Choroid plexus epithelial cell (primary cell): ENCODE results near the gene TBC1D2.

Source experiments
- DNase-seq: peaks from one replicate; pipeline ENCODE4 v3.0.0-alpha.2; 2010; ENCODE audit warnings: low read depth
- H3K4me3 ChIP-seq: 2 replicates; pipeline ENCODE4 v1.5.1; 2011; ENCODE audit warnings: low read depth, mild to moderate bottlenecking, control low read depth, low read length, moderate library complexity
- CTCF ChIP-seq: conservative IDR thresholded peaks from 2 replicates; pipeline ENCODE4 v1.5.1; 2011; ENCODE audit warnings: low read depth, mild to moderate bottlenecking, control low read depth, inconsistent platforms, low read length, moderate library complexity

TBC1D2 gene

GRCh38 chr9:98159790-98160189 is 95.7 kb downstream of the TBC1D2 start:
- no peak for DNase-seq
- TF ChIP-seq CTCF = no peak

GRCh38 chr9:98159301-98159700 is 96.1 kb downstream of the TBC1D2 start:
- H3K4me3 ChIP-seq = no peak overlapping the region
- DNase-seq = no peak
- no peak for TF ChIP-seq CTCF

More at GRCh38 chr9:98159790-98160189, 95.7 kb downstream of the TBC1D2 start:
- H3K4me3 ChIP-seq = no peak overlapping the region

- TF ChIP-seq CTCF = no peak
- no peak overlapping the region for H3K4me3 ChIP-seq
- no peak for DNase-seq
Measured at GRCh38 chr9:98158071-98158831, 97.2 kb downstream of the TBC1D2 start.

- TF ChIP-seq CTCF = no peak
- H3K4me3 ChIP-seq = no peak overlapping the region
- DNase-seq = no peak
Measured at GRCh38 chr9:98157372-98157771, 98.1 kb downstream of the TBC1D2 start.

- no peak for TF ChIP-seq CTCF
- no peak overlapping the region for H3K4me3 ChIP-seq
- no peak for DNase-seq
Measured at GRCh38 chr9:98154678-98155077, 100.8 kb downstream of the TBC1D2 start.

GRCh38 chr9:98152526-98152925 is 102.9 kb downstream of the TBC1D2 start:
- no peak for TF ChIP-seq CTCF
- DNase-seq = no peak
- H3K4me3 ChIP-seq = no peak overlapping the region

GRCh38 chr9:98150721-98151120 is 104.7 kb downstream of the TBC1D2 start:
- TF ChIP-seq CTCF = no peak
- no peak for DNase-seq
- no peak overlapping the region for H3K4me3 ChIP-seq
